Measurements from ENCODE around the gene SLX4IP.

GRCh38 chr20:10640897-10641296, 205.8 kb downstream of the SLX4IP start:
- TF ChIP-seq CTCF (conservative IDR thresholded peaks at IDR 0.05; ENCODE audit: low read depth, low read length) (no peak), EZH2 (IDR thresholded peaks at IDR 0.05; ENCODE audit: low read length, unreplicated experiment) (no peak), EZH2phosphoT487 (IDR thresholded peaks at IDR 0.05; ENCODE audit: borderline replicate concordance, low read length) (no peak)

All from PC-3 (cell line).